Activated gamma-delta T cell treated with Interleukin-2 at 50 U/mL for 16 hours (primary cell): ENCODE data around the gene SDCBP2.

ENCODE experiments used
- DNase-seq: peaks from one replicate; pipeline ENCODE4 v3.0.0-alpha.2; 2020

Gene SDCBP2

DNA sequence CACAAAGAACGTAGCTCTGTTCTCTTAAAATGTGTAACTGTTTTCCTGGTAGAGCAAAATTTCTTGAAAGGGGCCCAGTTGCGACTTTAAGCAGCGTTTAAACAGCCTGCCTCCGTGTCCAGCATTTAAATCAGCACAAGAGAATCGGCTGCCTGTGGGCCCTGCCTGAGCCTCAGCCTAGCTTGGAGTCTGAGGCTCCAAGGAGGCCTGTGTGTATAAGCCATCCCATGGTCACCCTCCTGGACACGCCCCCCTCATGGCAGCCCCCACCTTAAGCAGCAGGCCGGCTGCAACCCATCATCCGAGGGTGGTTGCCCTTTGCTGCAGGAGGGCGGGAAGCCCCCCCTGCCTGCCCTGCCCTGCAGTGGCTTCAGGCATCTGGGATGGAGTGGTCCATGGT lies 18.9 kb downstream of the SDCBP2 start:
- DNase-seq: no peak

DNA sequence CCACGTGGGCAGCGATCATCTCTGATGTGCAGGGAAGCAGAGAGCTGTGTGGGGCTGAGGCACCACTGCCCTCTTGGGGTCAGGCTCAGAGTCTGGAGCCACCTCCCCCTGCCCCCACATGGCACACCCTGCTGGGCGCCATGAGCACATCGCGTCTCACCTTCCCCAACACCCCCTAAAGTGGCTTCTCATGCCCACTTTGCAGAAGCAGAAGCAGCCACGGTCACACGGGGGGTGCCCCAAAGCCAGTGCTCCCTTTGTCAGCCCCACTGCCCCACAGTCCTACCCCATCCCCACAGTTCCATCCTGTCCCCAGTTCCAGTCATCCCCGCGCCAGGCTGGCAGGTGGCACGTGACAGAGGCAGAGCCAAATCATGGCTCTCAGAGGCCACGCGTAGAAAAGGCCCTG lies 19.5 kb downstream of the SDCBP2 start:
- DNase-seq: no peak

DNA sequence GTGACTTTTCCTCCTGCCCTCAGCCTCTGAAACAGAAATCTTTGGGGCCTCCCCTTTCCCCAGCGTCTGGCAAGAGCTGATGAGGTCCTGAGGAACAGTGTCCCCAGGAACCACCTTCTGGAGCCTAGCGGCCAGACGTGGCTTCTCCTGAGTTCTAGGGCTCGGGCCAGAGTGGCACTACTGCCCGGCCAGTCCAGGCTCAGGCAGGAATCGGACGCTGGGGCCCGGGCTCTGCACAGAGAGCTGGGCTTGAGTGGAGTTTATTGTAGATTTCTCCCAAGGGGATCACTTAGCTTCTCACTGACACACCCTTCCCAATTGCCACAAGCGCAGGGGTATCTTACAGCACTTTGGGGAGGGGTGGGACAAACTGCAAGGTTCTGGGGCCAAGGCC lies 20.2 kb downstream of the SDCBP2 start:
- no peak for DNase-seq

DNA sequence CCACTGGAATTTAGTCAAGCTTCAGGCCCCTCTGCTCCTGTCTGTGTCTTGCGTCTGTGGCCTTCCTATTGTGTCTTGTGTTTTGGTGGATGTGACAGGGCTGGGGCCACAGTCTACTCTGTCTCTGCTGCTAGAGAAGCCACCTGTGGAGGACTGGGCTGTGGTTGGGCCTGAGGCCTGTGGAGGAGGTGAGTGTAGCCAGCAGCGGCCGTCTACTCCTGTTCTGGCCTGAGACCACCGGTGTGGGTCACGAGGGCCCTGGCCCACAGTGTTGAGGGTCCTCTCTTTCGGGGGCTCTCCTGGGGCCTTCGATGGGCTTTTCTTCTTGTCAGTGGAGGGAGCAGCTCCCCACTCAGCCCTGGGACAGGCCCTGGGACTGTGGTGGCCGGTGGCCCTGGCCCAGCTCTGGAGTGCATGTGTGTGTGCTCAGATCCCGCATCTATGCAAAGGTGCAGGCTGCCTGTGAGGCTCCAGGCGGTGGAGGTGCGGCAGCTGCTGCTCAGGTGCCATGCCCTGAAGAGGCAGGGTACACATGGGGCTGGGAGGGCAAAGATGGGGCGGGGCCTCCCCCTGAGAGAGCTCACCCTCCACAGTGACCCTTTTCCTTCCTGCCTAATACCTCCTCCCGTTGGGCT lies 20.8 kb downstream of the SDCBP2 start:
- DNase-seq: no peak

DNA sequence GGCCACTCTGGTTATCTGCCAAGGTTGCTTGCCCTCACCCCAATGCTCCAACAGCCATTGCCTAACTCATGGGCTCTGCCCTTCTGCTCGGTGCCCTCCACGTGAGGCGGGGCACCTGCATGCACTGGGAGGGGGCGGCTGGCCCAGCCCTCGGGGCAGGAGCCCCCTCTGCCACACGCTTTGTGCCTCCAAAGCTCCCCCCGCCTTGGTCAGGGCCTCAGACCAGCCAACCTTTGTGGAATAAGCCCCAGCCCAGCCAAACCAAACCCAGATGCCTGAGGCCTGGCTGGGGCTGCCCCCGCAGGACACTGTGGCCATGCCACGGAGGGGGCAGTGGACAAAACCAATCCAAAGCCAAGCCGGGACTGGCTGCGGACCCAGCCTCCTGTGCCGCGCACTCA lies 21.4 kb downstream of the SDCBP2 start:
- no peak for DNase-seq

DNA sequence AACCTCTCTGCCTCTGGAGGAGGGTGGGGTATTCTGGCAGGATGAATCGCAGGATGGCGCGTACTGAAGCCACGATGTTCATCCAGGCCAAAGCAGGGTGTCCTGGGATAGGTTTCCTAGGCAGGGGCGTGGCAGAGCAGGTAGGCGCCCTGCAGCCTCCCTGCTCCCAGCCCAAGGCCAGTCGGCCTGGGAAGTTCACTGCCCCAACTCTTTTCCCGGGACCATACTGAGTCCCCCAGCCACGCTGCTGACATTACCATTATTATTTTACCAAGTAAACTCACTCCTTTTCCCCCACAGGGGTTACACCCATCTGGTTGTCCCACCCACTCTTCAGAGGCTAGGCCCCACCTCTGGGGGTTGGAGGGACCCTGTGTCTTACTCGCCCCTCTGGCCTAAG lies 21.8 kb downstream of the SDCBP2 start:
- DNase-seq: no peak

DNA sequence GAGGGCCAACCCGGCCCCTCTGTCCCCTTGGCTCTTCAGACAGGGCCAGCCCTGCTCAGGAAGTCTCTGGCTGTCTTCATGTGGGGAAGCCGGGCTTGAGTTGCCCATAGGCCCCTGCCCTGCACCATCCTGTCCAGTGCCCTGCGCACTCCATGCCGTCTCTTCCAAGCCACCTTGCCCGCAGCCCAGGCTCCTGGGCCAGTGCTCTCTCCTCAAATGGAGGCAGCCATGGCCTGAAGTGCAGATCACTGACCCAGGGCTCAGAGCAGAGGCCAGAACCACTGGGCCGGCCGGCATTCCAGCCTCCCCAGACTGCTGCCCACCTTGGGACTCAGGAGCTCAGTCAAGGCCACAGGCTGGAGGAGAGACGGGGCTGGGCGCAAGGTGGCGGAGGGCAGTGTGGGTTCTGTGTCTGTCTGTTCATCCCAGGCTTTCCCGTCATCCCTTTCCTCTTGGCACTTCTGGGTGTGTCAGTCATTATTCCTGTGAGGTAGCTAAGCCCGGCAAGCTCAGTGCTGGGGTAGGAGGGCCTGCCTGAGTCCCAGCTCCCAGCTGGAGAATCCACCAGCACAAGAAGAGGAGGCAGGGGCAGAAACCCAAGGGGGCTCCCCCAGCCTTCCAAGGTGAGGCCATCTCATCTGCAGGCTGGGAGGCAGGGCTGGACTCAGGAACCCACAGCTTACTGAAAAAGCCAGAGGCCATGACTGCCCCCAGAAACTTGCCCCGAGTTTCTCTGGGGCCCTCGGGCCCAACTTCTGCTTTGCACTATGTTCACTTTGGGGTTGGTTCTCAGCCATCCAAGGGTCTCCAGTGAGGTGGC lies 22.4 kb downstream of the SDCBP2 start:
- DNase-seq: no peak

DNA sequence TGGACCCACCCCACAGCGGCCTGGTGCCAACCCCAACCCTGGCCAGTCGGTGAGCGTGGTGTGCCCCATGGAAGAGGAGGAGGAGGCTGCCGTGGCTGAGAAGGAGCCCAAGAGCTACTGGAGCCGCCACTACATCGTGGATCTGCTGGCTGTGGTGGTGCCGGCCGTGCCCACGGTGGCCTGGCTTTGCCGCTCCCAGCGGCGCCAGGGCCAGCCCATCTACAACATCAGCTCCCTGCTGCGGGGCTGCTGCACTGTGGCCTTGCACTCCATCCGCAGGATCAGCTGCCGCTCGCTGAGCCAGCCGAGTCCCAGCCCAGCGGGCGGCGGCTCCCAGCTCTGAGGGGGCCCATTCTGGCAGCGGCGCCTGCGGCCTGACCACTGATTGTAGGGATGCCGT lies 23.2 kb downstream of the SDCBP2 start:
- DNase-seq: no peak

DNA sequence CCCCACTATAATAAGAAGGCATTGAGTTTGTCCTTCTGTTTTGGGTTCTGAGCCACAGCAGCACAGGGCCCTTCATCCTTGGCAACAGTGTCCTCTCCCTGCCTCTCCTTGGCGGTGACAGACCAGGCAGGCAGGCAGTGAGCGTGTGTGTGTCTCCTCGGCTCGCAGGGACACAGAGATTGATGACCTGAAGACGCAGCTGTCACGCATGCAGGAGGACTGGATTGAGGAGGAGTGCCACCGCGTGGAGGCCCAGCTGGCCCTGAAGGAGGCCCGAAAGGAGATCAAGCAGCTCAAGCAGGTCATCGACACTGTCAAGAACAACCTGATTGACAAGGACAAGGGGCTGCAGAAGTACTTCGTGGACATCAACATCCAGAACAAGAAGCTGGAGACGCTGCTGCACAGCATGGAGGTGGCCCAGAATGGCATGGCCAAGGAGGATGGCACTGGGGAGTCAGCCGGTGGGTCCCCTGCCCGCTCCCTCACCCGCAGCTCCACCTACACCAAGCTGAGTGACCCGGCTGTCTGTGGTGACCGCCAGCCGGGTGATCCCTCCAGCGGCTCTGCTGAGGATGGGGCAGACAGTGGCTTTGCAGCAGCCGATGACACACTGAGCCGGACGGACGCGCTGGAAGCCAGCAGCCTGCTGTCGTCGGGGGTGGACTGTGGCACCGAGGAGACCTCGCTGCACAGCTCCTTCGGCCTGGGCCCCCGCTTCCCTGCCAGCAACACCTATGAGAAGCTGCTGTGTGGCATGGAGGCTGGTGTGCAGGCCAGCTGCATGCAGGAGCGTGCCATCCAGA lies 24.0 kb downstream of the SDCBP2 start:
- no peak for DNase-seq

DNA sequence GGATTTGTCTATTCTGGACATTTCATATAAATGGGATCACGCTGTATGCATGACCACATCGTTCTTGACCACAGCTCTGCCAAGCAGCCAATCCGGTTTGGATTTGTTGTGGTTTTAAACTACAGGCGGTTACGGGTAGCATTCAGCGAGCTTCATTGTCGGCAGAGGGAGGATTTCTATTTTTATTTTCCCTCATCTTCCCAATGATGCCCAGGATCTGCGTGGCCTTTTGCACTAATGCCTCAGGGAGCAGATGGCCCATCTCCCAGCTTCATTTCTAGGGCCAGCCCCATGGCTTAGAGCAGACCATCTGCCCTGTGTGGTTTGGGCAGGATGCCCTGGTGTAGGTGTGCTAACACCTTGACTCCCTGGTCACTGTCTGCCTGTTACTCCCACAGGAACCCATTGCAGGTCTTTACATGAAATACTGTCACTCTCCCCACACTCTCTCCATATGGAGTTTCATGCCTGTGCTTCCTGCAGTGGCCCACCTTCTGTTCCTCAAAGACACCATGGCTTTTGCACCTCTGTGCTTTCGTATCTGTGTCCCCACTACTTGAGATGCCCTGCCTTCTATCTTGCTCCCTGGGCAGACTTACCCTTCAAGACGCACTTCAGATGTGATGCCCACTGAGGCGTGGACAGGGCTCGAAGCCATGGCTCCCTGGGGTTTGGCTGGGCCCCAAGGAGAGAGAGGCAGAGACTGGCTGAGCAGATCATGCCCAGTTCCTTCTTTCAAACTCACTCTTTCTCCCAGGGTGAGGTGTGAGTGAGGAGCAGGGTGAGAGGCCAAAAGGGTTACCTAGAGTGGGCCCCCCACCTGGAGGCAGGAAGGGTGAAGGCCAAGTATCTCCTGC lies 26.0 kb downstream of the SDCBP2 start:
- no peak for DNase-seq

DNA sequence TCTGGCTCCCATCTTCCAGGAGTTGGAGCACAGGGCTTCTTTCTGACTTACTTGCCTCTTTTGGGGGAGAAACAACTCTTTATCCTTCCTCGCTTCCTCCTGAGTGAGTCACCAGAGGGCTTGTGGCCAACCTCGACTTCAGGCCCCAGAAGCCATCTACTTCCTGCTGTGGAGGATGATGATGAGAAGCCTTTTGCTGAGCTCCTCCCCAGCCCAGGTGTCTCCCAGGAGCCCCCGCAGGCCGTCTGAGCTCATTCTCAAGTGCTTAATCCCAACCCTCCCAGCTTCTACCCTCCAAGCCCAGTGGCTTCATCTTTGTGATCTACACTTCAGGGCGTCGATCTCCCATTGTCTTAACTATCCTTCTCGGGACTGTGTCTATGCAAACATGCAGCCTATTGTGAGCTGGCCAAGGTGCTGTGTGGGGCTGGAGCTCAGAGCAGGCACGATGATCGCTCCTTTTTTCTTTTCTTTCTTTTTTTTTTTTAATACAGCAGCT lies 27.9 kb downstream of the SDCBP2 start:
- peak; percentile 46 for DNase-seq

DNA sequence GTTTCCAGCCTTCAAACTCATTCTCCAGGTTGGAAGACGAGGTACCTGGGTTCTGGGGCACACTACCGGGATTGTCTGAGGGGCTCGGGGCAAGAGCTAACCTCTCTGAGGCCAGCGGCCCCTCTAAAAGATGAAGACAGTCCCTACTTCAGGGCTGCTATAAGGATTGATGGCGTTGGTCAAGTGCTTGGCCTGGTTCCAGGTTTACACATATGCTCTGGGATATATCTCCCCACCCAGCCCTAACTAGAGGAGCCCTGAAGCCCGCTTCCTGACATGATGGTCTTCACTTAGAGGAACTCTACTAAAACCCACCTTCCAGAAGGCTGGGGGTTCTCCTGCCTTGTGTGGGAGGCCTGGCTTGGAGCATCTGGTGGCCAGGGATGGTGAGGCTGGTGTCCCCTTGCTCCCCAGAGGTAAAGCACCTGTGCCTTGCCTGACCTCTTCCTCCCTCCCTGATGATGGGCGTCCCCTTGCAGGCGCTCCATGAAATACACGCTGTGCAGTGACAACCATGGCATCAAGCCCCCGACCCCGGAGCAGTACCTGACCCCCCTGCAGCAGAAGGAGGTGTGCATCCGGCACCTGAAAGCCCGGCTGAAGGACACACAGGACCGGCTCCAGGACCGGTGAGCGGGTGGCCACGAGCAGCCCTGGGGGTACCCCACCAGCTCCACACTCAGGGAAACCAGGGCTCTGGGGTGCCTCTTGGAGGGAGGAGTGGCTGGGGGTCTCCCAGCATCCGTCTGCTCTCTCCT lies 28.7 kb downstream of the SDCBP2 start:
- no peak for DNase-seq

DNA sequence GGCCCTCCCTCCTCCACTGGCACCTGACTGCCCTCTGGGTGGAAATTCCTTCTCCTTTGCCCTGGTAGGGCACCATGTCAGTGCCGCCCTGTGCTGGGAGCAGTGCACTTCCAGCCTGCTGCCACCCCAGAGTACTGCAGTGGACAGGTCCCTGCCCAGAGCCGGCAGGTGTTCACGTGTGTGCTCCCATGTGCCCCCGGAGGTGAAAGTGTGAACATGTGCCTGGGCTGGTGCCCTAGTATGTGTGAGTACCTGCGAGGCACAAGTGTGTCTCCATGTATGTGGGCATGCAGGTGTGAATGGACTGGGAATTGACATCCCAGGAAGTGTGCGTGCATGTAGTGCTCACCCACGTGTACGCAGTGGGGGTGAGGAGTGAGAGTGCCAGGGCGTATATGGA lies 29.4 kb downstream of the SDCBP2 start:
- DNase-seq: no peak

DNA sequence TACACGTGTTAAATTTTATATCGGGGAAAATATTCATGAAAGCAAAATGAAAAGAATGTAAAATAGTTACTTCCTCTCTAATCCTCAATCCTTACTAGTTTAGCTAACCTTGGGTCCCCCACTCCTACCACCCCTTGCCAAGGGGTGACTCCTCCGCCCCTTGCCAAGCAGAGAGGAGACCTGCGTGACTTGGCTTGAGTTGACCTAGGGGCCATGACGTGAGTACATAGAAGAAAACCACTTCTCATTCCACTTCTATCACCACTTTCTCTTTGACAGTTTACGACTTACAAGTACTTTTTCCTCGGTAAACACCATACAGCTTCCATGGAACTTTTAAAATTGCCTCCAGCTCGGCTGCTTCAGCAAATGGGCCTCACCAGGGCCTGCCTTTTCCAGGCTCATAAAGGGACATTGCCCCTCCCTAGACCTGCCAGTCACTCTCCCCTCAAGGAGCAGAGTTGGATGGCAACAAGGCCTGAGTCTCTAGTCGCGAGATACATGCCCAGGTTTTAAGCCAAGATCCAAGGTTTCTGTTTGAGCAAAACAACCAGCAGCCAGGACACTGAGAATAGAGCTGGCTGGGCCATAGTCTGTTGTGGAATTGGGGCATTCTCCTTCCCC lies 29.9 kb downstream of the SDCBP2 start:
- DNase-seq: no peak

DNA sequence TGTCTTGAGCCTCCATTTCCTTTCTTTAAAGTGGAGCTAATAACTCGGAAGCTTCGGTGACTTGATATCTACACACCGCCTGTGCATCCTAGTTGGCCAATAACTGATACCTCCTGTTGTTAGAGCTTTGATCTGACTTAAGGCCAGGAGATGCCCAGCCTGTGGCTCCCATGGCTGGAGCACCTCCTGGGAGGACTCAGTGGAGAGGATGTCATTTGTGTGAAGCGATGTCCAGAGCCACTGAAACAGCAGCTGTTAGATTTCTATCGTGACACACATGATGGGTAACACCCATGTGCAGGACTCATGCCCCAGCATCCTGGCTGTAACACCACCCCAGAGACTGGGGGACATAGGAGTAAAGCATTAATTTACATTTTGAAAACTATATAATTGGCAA lies 30.8 kb downstream of the SDCBP2 start:
- no peak for DNase-seq

DNA sequence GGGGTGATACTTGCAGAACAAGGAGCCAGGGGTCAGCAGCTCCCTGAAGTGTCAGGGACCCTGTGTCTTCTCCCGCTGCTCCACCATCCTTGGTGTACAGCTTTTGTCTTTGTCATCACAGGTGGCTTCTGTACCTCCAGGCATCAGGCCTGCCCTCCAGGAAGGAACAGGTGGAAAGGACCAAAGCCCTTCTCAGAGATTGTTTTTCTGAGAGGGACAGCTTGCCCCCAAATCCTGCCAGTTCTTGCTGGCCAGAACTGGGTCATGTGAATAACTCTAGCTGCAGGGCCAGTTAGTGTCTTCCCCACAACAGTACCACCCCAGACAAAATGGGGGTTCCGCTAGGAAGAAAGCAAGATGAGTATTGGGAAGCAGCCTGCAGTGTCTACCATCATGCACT lies 31.5 kb downstream of the SDCBP2 start:
- no peak for DNase-seq

DNA sequence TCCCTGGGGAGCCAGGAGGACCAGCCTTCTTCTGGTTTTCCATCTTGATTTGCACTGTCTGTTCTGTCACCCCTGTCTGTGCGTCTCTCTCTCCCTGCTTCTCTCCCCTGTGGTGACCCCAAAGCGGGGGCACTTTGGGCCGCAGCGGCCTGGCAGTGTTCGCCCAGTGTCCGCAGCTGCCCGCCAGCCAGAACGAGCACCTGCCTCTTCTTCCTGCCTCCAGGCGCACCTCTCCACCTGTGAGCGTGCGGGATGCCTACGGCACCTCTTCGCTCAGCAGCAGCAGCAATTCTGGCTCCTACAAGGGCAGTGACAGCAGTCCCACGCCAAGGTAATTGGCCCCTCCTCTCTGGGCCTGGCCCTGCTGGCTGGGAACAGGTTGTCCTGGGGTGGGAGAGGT lies 32.0 kb downstream of the SDCBP2 start:
- no peak for DNase-seq

DNA sequence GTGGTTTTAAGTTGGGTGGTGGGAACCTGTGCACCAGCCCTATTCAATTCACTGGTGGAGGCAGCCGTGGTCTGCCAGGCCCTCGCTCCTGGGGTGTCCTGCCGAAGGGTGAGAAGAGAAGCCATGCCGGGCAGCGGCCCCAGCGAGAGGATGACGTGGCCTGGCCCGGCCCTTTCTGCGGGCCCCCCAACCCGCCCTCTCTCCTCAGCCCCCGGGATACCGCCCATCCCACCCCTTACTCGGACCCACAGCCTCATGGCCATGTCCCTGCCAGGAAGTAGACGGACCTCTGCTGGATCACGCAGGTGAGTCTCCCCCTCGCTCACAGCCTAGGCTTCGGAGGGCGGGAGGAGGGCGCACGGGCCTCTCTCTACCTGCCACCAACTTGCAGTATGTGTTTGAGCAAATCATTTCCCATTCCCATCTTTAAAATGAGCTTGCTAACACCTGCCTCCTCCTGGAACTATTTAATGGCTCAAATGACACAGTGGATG lies 32.8 kb downstream of the SDCBP2 start:
- DNase-seq: no peak

DNA sequence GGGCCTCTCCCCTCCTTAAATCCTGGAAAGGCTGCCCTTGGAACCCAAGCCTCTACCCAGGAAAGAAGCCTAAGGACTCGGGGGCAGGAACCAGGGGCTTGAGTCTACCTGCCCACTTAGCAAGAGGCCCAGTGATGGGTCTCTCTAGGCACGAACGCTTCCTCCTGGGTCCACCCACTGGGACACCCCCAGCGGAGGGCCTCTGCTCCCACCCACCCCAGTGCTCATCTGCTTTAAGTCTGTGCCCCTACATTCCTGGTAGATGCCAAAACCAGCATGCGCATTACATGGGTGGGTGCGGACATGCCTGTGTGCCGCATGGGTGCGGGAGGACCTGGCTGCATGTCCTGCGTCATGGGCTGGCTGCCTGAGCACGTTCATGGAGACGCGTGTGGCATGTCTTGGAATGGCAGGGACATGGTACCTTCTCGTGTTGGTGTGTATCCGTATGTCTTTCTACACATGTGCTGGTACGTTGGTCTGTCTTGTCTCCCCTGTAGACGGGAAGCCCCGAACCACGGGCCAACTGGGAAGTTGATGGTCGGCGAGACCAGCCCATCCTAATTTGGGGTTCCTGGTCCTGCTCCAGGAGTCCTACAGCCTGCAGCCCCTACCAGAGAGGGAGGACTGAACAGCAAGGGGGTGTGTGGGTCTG lies 33.5 kb downstream of the SDCBP2 start:
- DNase-seq: no peak

DNA sequence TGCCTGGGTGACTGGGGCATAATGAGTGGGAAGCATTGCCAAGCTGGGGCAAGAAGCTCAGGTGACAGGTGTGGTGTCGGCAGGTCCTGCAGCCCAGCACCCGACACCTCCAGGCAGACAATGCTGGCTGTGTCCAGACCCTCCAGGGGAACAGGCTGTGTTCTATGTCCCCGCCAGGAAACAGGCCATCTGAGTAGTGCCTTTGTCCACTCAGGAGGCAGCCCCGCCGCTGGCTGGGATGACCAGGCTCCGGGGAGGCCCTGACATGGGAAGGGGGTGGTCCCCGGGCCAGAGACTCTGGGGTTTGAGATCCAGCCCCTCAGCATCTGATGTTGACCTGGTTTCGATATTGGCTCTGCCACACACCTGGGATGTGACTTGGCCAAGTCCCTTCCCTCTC lies 34.4 kb downstream of the SDCBP2 start:
- DNase-seq: no peak
